Heart left ventricle (tissue), 16 donors: Measurements from ENCODE around the gene SPA17. TPM values are rescaled to one million over a fixed set of nuclear protein-coding genes. Genes with fewer than 3 reads are reported as not detected.

Experiments
- ATAC-seq, 4 donors: fragments of 200-7000 bp; cut with Tn5 transposase; one replicate each; pipeline ENCODE4 v1.9.1; 2020 to 2022; ENCODE audit warnings: moderate library complexity in 4 of 4, mild to moderate bottlenecking in 3 of 4, moderate number of reproducible peaks in 1 of 4
- DNase-seq, 5 donors: peaks; one replicate each; pipeline ENCODE4 v3.0.0-alpha.2; 2020
- H3K27ac ChIP-seq, 12 donors: fragments of 200-600 bp; sonication (generic) in 4 of 12; one replicate each; pipeline versions ENCODE4 v1.5.0 to v1.8.0; 2016 to 2022; ENCODE audit warnings: mild to moderate bottlenecking in 2 of 12
- H3K27me3 ChIP-seq, 9 donors: fragments of 200-600 bp; sonication (generic) in 2 of 9; one replicate each; pipeline versions ENCODE4 v1.5.1 to v1.8.0; 2016 to 2022; ENCODE audit warnings: mild to moderate bottlenecking in 3 of 9
- H3K36me3 ChIP-seq, 9 donors: fragments of 200-600 bp; sonication (generic) in 2 of 9; one replicate each; pipeline versions ENCODE4 v1.5.0 to v1.8.0; 2018 to 2022; ENCODE audit warnings: mild to moderate bottlenecking in 2 of 9
- H3K4me1 ChIP-seq, 12 donors: fragments of 200-600 bp; sonication (generic) in 4 of 12; one replicate each; pipeline versions ENCODE4 v1.5.0 to v1.8.0; 2016 to 2022; ENCODE audit warnings: mild to moderate bottlenecking in 3 of 12
- H3K4me3 ChIP-seq, 12 donors: fragments of 200-600 bp; sonication (generic) in 4 of 12; one replicate each; pipeline versions ENCODE4 v1.5.0 to v1.8.0; 2017 to 2022; ENCODE audit warnings: mild to moderate bottlenecking in 9 of 12, moderate library complexity in 4 of 12
- H3K9me3 ChIP-seq, 12 donors: fragments of 200-600 bp; sonication (generic) in 4 of 12; one replicate each; pipeline versions ENCODE4 v1.5.0 to v1.8.0; 2016 to 2022; ENCODE audit warnings: mild to moderate bottlenecking in 1 of 12
- CTCF ChIP-seq, 12 donors: fragments of 200-600 bp; sonication (generic) in 4 of 12; IDR thresholded peaks; one replicate each; pipeline versions ENCODE4 v1.5.0 to v1.8.0; 2018 to 2022; ENCODE audit warnings: antibody characterized with exemption in 12 of 12, mild to moderate bottlenecking in 5 of 12
- POLR2A ChIP-seq, 2 donors: fragments of 450-650 bp; IDR thresholded peaks; one replicate each; pipeline ENCODE4 v1.6.1; 2017; ENCODE audit warnings: antibody characterized with exemption in 2 of 2, mild to moderate bottlenecking in 2 of 2, moderate library complexity in 2 of 2
- WGBS, 4 donors: extraction: QIAGEN DNeasy Blood & Tissue Kit in 2 of 4; methylation state at CpG; one replicate each; pipeline versions ENCODE4 v1.1.5 to v1.1.7; 2013 to 2018; 5-methylcytosine and 5-hydroxymethylcytosine counted together
- intact Hi-C, 10 donors: fragments of 100-400 bp; cut with DNase I; formaldehyde crosslinking; loops; one replicate each; pipeline versions ENCODE4 v1.11.1 to v1.14.2; 2022
- polyA plus RNA-seq, 2 donors: library from polyadenylated mRNA; stranded (reverse); fragments of 200-250 nt; gene quantifications; one replicate each; pipeline ENCODE4 v1.2.3, GENCODE V29; 2013
- total RNA-seq, 9 donors: library from RNA; depleted of rRNA in 2 of 9; stranded (reverse); fragments of >200 nt in 2 of 9; fragmentation: NEBNext Ultra II Directional in 3 of 9; extraction: Animal tissue kit (Norgen Biotek cat#: 25700) in 3 of 9; gene quantifications; one replicate each; pipeline versions ENCODE4 v1.1.0 to v1.2.4, GENCODE V29; 2016 to 2023
- donor health status: ischemic (EF 13 %, LVEDD 7.1; RV severe dilation, severe dysfunction).
- donor health status: healthy with polysubstance abuse.
- donor health status: DM: no; HTN: yes; CAD: no.
- donor health status: DM: no; HTN: no; CAD: no.
- donor health status: ischemic (EF 25% LVEDD 6.9; RV normal size, moderate dysfunction).
- donor health status: ischemic (EF 25% LVEDD 5.7; RV mildly dilated, moderate dysfunction).
- donor health status: healthy.
- donor health status: DM: yes; HTN: yes; CAD: no.
- donor health status: ischemic (EF 35%, LVEDD 5.7; RV mildly dilated, moderate dysfunction).
- donor health status: nonischemic (EF 11% LVEDD 7.7; RV severe dilation, severe dysfunction).
- donor health status: DM: yes; HTN: yes; CAD: no.
- donor health status: PGD.
- donor health status: ischemic (EF 29% LVEDD 5.4; RV normal size, mild dysfunction).
- donor health status: nonischemic (EF 23%, LVEDD 6.1; RV moderate dilation, normal function).

Gene SPA17
- total and polyA plus RNA-seq, 11 donors: 1.3 to 5.6 (median 3.0) TPM

- H3K4me1 ChIP-seq: peaks cover 0 to 12% (median 2%) of the 10 kb centered on the region in 12 donors
- DNase-seq (no peak), ATAC-seq (peak; percentile 15 to 75 (median 68))
- no peaks in the 10 kb centered on the region for H3K27me3 ChIP-seq
- intact Hi-C loops: loop anchor here in 6 of 10 donors (1.0 to 5.0 kb wide), 3 partner anchors 193 kb away; no protein-coding TSS in a partner anchor
- H3K9me3 ChIP-seq: no peaks in the 10 kb centered on the region
- no peak for TF ChIP-seq POLR2A (IDR thresholded peaks at IDR 0.05)
- TF ChIP-seq CTCF (IDR thresholded peaks at IDR 0.05): no peak
- 29 to 44% (median 37%) methylated on average over 3 of the region's 3 CpGs for WGBS, 4 donors
- no peak overlapping the region for H3K4me3 ChIP-seq
- H3K27ac ChIP-seq: no peak overlapping the region
- H3K36me3 ChIP-seq: peaks cover 0 to 27% (median 13%) of the 10 kb centered on the region in 9 donors
Measured at GRCh38 chr11:124643605-124644425, 29.9 kb upstream of the SPA17 start.

DNA sequence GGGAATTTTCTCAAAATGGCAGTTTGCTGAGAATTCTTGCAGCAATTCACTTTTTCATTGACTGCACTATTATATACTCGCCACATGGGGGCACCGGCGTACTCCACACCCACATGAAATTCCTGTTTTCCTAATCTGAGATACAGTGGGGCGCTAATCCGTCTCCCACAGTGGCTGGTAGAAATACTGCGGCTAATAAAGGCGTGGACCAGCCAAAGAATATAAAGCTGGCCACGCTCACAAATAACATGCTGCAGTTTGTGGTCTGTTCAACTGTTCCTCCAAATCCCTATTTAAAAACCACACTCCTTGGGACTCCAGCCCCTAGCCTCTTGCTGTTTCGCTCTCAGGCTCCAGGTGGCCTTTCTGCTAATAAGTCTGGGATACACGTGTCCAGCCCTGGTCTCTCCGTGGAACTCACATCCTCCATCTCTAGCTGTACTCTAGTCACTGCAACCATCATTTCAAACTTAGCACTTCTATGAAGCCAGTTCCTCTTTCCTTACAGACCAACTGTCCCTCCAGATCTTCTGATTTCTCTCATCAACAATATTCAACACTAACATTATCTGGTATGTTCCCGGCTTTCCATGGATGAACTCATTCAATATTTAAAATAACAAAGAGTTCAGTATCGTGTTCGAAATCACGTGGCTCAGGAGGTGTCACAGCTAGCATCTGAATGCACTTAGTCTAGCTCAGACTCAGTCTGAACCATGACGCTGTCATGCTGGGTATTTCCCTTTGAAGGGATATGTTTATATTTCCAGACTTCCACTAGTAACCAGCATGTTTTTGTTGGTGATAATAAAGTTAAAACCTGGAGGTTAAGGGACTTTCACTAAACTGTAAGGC is 29.1 kb upstream of the SPA17 start:
- intact Hi-C loops: loop anchor here (1.0 to 5.0 kb wide), 4 partner anchors 188 to 193 kb away; no protein-coding TSS in a partner anchor
- H3K27me3 ChIP-seq: no peaks in the 10 kb centered on the region

GRCh38 chr11:124646148-124646547 is 27.6 kb upstream of the SPA17 start:
- 84 to 89% (median 86%) methylated on average over 3 of the region's 3 CpGs for WGBS, 4 donors
- DNase-seq: no peak
- ATAC-seq: no peak
- no peak for TF ChIP-seq POLR2A (IDR thresholded peaks at IDR 0.05)
- TF ChIP-seq CTCF (IDR thresholded peaks at IDR 0.05): no peak
- intact Hi-C loops: loop anchor here in 4 of 10 donors (5.0 kb wide), 2 partner anchors 186 to 191 kb away; no protein-coding TSS in a partner anchor
- Histone ChIP-seq H3K27ac (no peak overlapping the region), H3K9me3 (no peaks in the 10 kb centered on the region), H3K27me3 (no peaks in the 10 kb centered on the region), H3K4me3 (no peak overlapping the region), H3K4me1 (peaks cover 0 to 12% (median 2%) of the 10 kb centered on the region in 12 donors), H3K36me3 (peaks cover 0 to 36% (median 10%) of the 10 kb centered on the region in 9 donors)

More for the DNA sequence above, 29.1 kb upstream of the SPA17 start:
- ATAC-seq (peak; percentile 58 to 88 (median 82)), DNase-seq (peak in 4 of 5 donors; percentile 33 to 45 (median 43))
- Histone ChIP-seq H3K9me3 (no peaks in the 10 kb centered on the region), H3K27ac (peak overlapping the region in 1 of 12 donors; percentile 35), H3K4me1 (peaks cover 0 to 12% (median 2%) of the 10 kb centered on the region in 12 donors), H3K36me3 (peaks cover 0 to 27% (median 9%) of the 10 kb centered on the region in 9 donors), H3K4me3 (peak overlapping the region in 6 of 12 donors; percentile 0 to 40 (median 22))
- no peak for TF ChIP-seq POLR2A (IDR thresholded peaks at IDR 0.05)
- peak; percentile 65 to 88 (median 81) for TF ChIP-seq CTCF (IDR thresholded peaks at IDR 0.05)
- WGBS, 4 donors: 24 to 27% (median 26%) methylated on average over 16 of the region's 16 CpGs
